ENCODE measurements around the gene SCUBE1. TPM values are rescaled to one million over a fixed set of nuclear protein-coding genes. Genes with fewer than 3 reads are reported as not detected.

The SCUBE1 gene
- total and polyA plus RNA-seq, 2 of the 8 experiments (the other 6 are each of a cell fraction or from before 2014, with no cell fraction given), result 2.3 to 4.9 TPM

DNA sequence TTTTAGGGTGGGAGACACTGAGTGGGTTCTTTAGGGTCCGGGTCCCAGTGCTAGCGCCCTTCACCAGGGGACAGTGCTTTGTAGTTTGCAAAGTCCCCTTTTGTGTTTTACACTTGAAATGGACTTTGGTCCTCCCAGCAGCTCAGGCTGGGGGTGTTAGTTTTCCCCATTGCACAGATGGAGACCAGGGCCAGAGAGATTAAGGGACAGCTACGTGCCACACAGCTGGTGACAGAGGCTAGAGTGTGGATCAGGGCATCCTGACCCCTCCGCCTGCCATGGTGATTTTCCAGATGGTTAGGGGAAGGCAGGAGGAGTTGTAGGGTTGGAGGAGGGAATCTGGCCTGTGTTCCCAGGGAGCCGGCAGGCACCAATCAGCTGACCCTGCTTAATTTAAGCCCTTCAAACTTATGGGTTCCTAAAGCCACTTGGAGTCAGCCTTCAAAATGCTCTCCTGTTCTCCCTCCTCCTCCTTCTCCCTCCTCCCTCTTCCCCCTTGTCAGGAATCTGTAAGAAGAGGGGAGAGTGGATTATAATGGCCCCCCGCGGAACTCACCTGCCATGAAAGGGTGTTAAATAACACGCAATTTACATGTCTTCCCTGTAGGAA lies 46.2 kb upstream of the SCUBE1 start:
- H2BK5ac ChIP-seq (ENCODE audit: low read depth, low read length), result no peak overlapping the region
- no peak overlapping the region for H4K5ac ChIP-seq (ENCODE audit: insufficient read length, low read depth, low read length)
- no peak overlapping the region for H2BK20ac ChIP-seq (ENCODE audit: low read length)
- no peaks in the 10 kb centered on the region for H3K9me3 ChIP-seq (ENCODE audit: insufficient read depth in 2 of 2, low read depth in 1 of 2, low read length in 1 of 2)
- H4K8ac ChIP-seq (ENCODE audit: extremely low read depth, insufficient read depth, low read length), result no peak overlapping the region
- DNase-seq (ENCODE audit: low read depth in 1 of 2, low spot score in 2 of 2), result no peak
- H3K79me2 ChIP-seq (ENCODE audit: control insufficient read depth in 1 of 2, insufficient read depth in 2 of 2, low read length in 2 of 2), result no peaks in the 10 kb centered on the region
- H4K20me1 ChIP-seq (replicated peaks in 1 of 2; ENCODE audit: control insufficient read depth in 1 of 2, insufficient read depth in 2 of 2, low read length in 2 of 2), result no peaks in the 10 kb centered on the region
- no peak overlapping the region for H4K91ac ChIP-seq (replicated peaks; ENCODE audit: insufficient read length, low read length)
- no peak for FAIRE-seq
- no peak overlapping the region for H2AFZ ChIP-seq (ENCODE audit: low read length)
- H2BK120ac ChIP-seq (replicated peaks; ENCODE audit: low read depth, low read length), result no peak overlapping the region
- no peak overlapping the region for H3K56ac ChIP-seq (replicated peaks; ENCODE audit: insufficient read length, low read depth, low read length)
- H3K27ac ChIP-seq (ENCODE audit: low read depth, low read length), result no peak overlapping the region
- peaks cover 0 to 12% (median 3%) of the 10 kb centered on the region in 4 experiments; a peak in 5 of 7 replicates for H3K27me3 ChIP-seq (replicated peaks in 1 of 4; ENCODE audit: control insufficient read depth in 3 of 4, extremely low read depth in 1 of 4, insufficient read depth in 3 of 4, low read length in 3 of 4)
- no peak overlapping the region for H3K18ac ChIP-seq (ENCODE audit: extremely low read depth, low read length)
- H3K14ac ChIP-seq (ENCODE audit: insufficient read length), result no peak overlapping the region
- ChIA-PET POLR2A (ENCODE audit: partially characterized antibody) (no interaction called here), CTCF (ENCODE audit: partially characterized antibody) (interaction anchor here (0.6 to 14.7 kb wide), 13 partner anchors 9 to 471 kb away, joined by 3 to 257 read pairs (median 4); no protein-coding TSS in a partner anchor)
- no peak overlapping the region; the same call in 1 of the 2 replicates for H2BK12ac ChIP-seq (ENCODE audit: low read depth, low read length)
- H2AK5ac ChIP-seq (ENCODE audit: low read depth, low read length), result no peak overlapping the region
- no peak overlapping the region for H3K4me2 ChIP-seq (ENCODE audit: insufficient read depth in 1 of 2, low read depth in 2 of 2, low read length in 2 of 2)
- no peak overlapping the region for H3K9ac ChIP-seq (replicated peaks in 1 of 4; ENCODE audit: extremely low read depth in 1 of 4, low read depth in 3 of 4, low read length in 3 of 4)
- H3K79me1 ChIP-seq (ENCODE audit: low read depth, low read length), result no peaks in the 10 kb centered on the region
- H3K23me2 ChIP-seq (ENCODE audit: low read depth, low read length), result no peaks in the 10 kb centered on the region
- H3K4ac ChIP-seq (replicated peaks; ENCODE audit: insufficient read length, low read depth, low read length), result no peak overlapping the region
- WGBS, 2 experiments (ENCODE audit: extremely low coverage in 1 of 2, insufficient coverage in 1 of 2, insufficient read length in 1 of 2, insufficient replicate concordance in 2 of 2, low coverage in 1 of 2, low lambda C conversion rate in 2 of 2, missing lambda C conversion rate in 1 of 2), result 67% methylated on average over 8 of the region's 8 CpGs; no CpG with 5 or more reads in 1 of the 2 experiments
- H3K4me1 ChIP-seq (replicated peaks in 1 of 4; ENCODE audit: control insufficient read depth in 3 of 4, insufficient read depth in 4 of 4, low read length in 3 of 4), result peaks cover 0 to 9% (median 4%) of the 10 kb centered on the region in 4 experiments; a peak in 4 of 7 replicates
- H3K36me3 ChIP-seq (ENCODE audit: control insufficient read depth in 2 of 4, insufficient read depth in 4 of 4, low read length in 3 of 4), result no peaks in the 10 kb centered on the region
- H2BK15ac ChIP-seq (ENCODE audit: low read length), result no peak overlapping the region
- H3K23ac ChIP-seq (ENCODE audit: insufficient read length), result no peak overlapping the region
- no peak overlapping the region for H3K4me3 ChIP-seq (ENCODE audit: extremely low read depth in 1 of 4, insufficient read depth in 2 of 4, low read depth in 3 of 4, low read length in 4 of 4)
- TF ChIP-seq GTF2F1 (IDR thresholded peaks at IDR 0.05; ENCODE audit: borderline replicate concordance, low read depth, low read length) (no peak), TBP (IDR thresholded peaks at IDR 0.05; ENCODE audit: low read depth, low read length) (no peak), CBX8 (IDR thresholded peaks at IDR 0.05; ENCODE audit: borderline replicate concordance, low read depth, low read length) (no peak), SP4 (IDR thresholded peaks at IDR 0.05; ENCODE audit: low read length) (no peak), RXRA (IDR thresholded peaks at IDR 0.05; ENCODE audit: insufficient read depth, low read depth, low read length) (no peak), RNF2 (IDR thresholded peaks at IDR 0.05; ENCODE audit: borderline replicate concordance, low read depth, low read length, missing control alignments, poor library complexity, severe bottlenecking) (no peak), NANOG (IDR thresholded peaks at IDR 0.05; ENCODE audit: insufficient read depth, low read depth, low read length, poor library complexity, severe bottlenecking) (no peak), HDAC2 (IDR thresholded peaks at IDR 0.05; ENCODE audit: borderline replicate concordance in 1 of 2, low read depth in 2 of 2, low read length in 2 of 2) (no peak), BACH1 (IDR thresholded peaks at IDR 0.05; ENCODE audit: low read length) (no peak), CBX5 (IDR thresholded peaks at IDR 0.05; ENCODE audit: low read depth, low read length) (no peak), EZH2 (IDR thresholded peaks at IDR 0.05; ENCODE audit: low read depth, low read length, severe bottlenecking) (no peak)
